Measurements from ENCODE around the gene OSBP.

OSBP gene

DNA sequence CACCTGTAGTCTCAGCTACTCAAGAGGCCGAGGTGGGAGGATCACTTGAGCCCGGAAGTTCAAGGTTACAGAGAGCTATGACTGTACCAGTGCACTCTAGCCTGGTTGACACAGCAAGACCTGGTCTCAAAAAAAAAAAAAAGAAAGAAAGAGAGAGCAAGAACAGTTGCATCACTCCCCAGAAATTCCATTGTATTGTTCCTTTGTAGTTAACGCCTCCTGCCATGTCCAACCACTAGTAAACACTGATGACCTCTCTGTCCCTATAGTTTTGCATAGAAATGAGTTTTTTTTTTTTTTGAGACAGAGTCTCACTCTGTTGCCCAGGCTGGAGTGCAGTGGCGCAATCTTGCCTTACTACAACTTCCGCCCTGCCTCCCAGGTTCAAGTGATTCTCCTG is 42.5 kb upstream of the OSBP start:
- no peak overlapping the region for H3K27ac ChIP-seq (replicated peaks)
- no peak overlapping the region for H3K4me3 ChIP-seq (replicated peaks; ENCODE audit: insufficient read depth, low read length)
- no peak for DNase-seq (ENCODE audit: low read depth in 1 of 2, low spot score in 1 of 2)
- no peaks in the 10 kb centered on the region for H3K27me3 ChIP-seq (ENCODE audit: insufficient read depth, poor library complexity, severe bottlenecking)
- TF ChIP-seq SPI1 (IDR thresholded peaks at IDR 0.05; ENCODE audit: borderline replicate concordance, low read depth): no peak
- TF ChIP-seq GABPA (IDR thresholded peaks at IDR 0.05; ENCODE audit: low read depth): no peak
- TF ChIP-seq REST (IDR thresholded peaks at IDR 0.05; ENCODE audit: insufficient replicate concordance, low read depth): no peak
- TF ChIP-seq, protein P1, sequence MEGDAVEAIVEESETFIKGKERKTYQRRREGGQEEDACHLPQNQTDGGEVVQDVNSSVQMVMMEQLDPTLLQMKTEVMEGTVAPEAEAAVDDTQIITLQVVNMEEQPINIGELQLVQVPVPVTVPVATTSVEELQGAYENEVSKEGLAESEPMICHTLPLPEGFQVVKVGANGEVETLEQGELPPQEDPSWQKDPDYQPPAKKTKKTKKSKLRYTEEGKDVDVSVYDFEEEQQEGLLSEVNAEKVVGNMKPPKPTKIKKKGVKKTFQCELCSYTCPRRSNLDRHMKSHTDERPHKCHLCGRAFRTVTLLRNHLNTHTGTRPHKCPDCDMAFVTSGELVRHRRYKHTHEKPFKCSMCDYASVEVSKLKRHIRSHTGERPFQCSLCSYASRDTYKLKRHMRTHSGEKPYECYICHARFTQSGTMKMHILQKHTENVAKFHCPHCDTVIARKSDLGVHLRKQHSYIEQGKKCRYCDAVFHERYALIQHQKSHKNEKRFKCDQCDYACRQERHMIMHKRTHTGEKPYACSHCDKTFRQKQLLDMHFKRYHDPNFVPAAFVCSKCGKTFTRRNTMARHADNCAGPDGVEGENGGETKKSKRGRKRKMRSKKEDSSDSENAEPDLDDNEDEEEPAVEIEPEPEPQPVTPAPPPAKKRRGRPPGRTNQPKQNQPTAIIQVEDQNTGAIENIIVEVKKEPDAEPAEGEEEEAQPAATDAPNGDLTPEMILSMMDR (IDR thresholded peaks at IDR 0.05; ENCODE audit: insufficient read depth, low read length): no peak
- TF ChIP-seq POLR2AphosphoS5 (IDR thresholded peaks at IDR 0.05; ENCODE audit: low read depth): no peak

DNA sequence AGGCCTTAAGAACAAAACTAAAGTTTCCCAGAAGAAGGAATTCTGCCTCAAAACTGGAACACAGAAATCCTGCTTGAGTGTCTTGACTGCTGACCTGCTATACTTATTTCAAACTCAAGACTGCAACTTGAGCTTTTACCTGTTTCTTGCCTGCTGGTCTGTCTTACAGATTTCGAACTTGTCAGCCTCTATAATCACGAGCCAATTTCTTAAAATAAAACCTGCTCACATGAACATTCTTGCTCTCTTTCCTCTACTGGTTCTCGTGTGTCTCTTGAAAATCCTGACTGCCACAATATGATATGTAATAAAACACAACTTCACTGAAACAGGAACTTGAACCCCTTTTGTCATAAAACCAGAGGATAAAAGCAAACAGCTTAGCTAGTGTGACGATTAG is 39.3 kb upstream of the OSBP start:
- no peak for DNase-seq (ENCODE audit: low read depth in 1 of 2, low spot score in 1 of 2)
- no peak overlapping the region for H3K4me3 ChIP-seq (replicated peaks; ENCODE audit: insufficient read depth, low read length)
- TF ChIP-seq GABPA (IDR thresholded peaks at IDR 0.05; ENCODE audit: low read depth): no peak
- TF ChIP-seq POLR2AphosphoS5 (IDR thresholded peaks at IDR 0.05; ENCODE audit: low read depth): no peak
- no peak for TF ChIP-seq SPI1 (IDR thresholded peaks at IDR 0.05; ENCODE audit: borderline replicate concordance, low read depth)
- no peaks in the 10 kb centered on the region for H3K27me3 ChIP-seq (ENCODE audit: insufficient read depth, poor library complexity, severe bottlenecking)
- H3K27ac ChIP-seq (replicated peaks): no peak overlapping the region

DNA sequence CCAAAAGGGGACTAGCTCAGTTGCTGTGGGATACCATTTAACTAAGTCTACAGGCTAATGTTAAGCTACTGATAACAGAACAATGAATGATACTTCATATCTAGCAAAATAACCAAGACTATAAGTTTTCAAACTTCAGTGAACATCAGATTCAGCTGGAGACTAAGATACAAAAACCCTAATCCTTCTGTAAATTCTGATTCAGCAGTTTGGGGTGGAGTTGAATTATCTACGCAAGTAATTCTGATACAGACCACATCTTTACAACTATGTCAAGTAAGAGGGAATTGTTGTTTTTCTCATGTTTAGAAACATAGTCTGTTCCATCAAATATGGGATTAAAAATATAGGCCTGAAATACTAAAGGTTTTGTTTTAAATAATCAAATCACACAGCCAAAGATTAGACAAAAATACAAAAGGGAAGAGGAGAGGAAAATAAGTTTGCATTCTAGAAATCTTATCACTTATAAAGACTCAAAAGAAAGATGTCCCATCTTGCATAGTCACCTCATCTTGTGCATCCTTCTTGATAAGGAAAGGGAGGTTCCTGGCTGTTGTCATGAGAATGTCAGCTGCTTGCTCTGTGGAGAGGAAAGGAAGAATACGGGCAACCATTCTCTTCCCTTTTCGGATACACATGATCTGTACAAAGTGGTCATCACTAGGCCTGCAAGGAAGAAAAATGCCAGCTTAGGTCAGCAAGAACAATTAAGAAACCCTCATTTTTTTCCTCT is 31.8 kb upstream of the OSBP start:
- no peaks in the 10 kb centered on the region for H3K27me3 ChIP-seq (ENCODE audit: insufficient read depth, poor library complexity, severe bottlenecking)
- TF ChIP-seq POLR2AphosphoS5 (IDR thresholded peaks at IDR 0.05; ENCODE audit: low read depth): no peak
- TF ChIP-seq SPI1 (IDR thresholded peaks at IDR 0.05; ENCODE audit: borderline replicate concordance, low read depth): no peak
- TF ChIP-seq, protein P1 (IDR thresholded peaks at IDR 0.05; ENCODE audit: insufficient read depth, low read length): no peak
- no peak for TF ChIP-seq GABPA (IDR thresholded peaks at IDR 0.05; ENCODE audit: low read depth)
- no peak for TF ChIP-seq REST (IDR thresholded peaks at IDR 0.05; ENCODE audit: insufficient replicate concordance, low read depth)
- H3K4me3 ChIP-seq (replicated peaks; ENCODE audit: insufficient read depth, low read length): no peak overlapping the region
- no peak overlapping the region for H3K27ac ChIP-seq (replicated peaks)
- DNase-seq (ENCODE audit: low read depth in 1 of 2, low spot score in 1 of 2): no peak

DNA sequence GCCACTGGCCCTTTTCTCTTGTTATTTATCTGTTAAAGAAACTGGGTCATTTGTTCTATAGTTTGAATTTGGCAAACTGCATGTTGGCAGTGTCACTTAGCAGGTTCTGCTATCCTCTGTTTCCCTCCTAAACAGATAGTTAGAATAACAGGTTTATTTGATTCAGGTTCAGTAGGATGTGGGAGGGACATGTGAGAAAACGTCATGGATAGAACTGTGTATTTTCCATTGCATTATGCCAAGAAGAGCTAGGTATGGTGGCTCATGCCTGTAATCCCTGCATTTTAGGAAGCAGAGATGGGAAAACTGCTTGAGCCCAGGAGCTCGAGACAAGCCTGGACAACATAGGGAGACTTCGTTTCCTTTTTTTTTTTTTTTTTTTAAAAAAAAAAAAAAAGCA is 29.0 kb upstream of the OSBP start:
- Histone ChIP-seq H3K27me3 (ENCODE audit: insufficient read depth, poor library complexity, severe bottlenecking) (no peaks in the 10 kb centered on the region), H3K4me3 (replicated peaks; ENCODE audit: insufficient read depth, low read length) (no peak overlapping the region), H3K27ac (replicated peaks) (no peak overlapping the region)
- no peak for DNase-seq (ENCODE audit: low read depth in 1 of 2, low spot score in 1 of 2)
- TF ChIP-seq SPI1 (IDR thresholded peaks at IDR 0.05; ENCODE audit: borderline replicate concordance, low read depth): no peak
- no peak for TF ChIP-seq POLR2AphosphoS5 (IDR thresholded peaks at IDR 0.05; ENCODE audit: low read depth)
- TF ChIP-seq, protein P1 (IDR thresholded peaks at IDR 0.05; ENCODE audit: insufficient read depth, low read length): no peak
